ENCODE data around the gene NELFCD.
"Not testable (repeated sequence)": the region's sequence is repeated elsewhere in the genome, so short reads cannot be mapped to it uniquely, and the experiment has no call there.

The NELFCD gene

DNA sequence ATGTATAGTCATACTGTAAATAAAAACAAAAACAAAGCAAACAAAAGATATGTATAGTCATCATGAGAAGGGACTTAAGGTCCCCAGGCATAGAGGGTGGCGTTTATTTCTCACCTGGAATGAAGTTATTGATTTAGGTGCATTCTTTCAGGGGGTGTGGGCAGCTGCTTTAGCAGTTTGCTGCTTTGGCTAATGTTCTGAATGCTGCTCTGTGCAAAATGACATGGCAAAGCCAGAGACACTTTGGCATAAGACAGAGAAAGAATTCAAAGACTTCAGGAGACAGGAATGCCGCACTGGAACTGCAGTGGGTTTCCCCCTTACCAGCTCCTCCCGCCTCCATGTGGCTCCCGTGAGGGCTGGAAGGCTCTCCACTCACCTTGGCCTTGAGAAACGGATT lies 36.4 kb upstream of the NELFCD start:
- TF ChIP-seq POLR2AphosphoS5 (IDR thresholded peaks at IDR 0.05; ENCODE audit: low read depth) (no peak), SPI1 (IDR thresholded peaks at IDR 0.05; ENCODE audit: borderline replicate concordance, low read depth) (no peak), GABPA (IDR thresholded peaks at IDR 0.05; ENCODE audit: low read depth) (no peak)
- TF ChIP-seq, protein P1, sequence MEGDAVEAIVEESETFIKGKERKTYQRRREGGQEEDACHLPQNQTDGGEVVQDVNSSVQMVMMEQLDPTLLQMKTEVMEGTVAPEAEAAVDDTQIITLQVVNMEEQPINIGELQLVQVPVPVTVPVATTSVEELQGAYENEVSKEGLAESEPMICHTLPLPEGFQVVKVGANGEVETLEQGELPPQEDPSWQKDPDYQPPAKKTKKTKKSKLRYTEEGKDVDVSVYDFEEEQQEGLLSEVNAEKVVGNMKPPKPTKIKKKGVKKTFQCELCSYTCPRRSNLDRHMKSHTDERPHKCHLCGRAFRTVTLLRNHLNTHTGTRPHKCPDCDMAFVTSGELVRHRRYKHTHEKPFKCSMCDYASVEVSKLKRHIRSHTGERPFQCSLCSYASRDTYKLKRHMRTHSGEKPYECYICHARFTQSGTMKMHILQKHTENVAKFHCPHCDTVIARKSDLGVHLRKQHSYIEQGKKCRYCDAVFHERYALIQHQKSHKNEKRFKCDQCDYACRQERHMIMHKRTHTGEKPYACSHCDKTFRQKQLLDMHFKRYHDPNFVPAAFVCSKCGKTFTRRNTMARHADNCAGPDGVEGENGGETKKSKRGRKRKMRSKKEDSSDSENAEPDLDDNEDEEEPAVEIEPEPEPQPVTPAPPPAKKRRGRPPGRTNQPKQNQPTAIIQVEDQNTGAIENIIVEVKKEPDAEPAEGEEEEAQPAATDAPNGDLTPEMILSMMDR (IDR thresholded peaks at IDR 0.05; ENCODE audit: insufficient read depth, low read length), result no peak
- TF ChIP-seq, protein P2, sequence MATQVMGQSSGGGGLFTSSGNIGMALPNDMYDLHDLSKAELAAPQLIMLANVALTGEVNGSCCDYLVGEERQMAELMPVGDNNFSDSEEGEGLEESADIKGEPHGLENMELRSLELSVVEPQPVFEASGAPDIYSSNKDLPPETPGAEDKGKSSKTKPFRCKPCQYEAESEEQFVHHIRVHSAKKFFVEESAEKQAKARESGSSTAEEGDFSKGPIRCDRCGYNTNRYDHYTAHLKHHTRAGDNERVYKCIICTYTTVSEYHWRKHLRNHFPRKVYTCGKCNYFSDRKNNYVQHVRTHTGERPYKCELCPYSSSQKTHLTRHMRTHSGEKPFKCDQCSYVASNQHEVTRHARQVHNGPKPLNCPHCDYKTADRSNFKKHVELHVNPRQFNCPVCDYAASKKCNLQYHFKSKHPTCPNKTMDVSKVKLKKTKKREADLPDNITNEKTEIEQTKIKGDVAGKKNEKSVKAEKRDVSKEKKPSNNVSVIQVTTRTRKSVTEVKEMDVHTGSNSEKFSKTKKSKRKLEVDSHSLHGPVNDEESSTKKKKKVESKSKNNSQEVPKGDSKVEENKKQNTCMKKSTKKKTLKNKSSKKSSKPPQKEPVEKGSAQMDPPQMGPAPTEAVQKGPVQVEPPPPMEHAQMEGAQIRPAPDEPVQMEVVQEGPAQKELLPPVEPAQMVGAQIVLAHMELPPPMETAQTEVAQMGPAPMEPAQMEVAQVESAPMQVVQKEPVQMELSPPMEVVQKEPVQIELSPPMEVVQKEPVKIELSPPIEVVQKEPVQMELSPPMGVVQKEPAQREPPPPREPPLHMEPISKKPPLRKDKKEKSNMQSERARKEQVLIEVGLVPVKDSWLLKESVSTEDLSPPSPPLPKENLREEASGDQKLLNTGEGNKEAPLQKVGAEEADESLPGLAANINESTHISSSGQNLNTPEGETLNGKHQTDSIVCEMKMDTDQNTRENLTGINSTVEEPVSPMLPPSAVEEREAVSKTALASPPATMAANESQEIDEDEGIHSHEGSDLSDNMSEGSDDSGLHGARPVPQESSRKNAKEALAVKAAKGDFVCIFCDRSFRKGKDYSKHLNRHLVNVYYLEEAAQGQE (IDR thresholded peaks at IDR 0.05; ENCODE audit: insufficient replicate concordance, low read depth), result no peak
- Histone ChIP-seq H3K27ac (replicated peaks) (no peak overlapping the region), H3K27me3 (ENCODE audit: insufficient read depth, poor library complexity, severe bottlenecking) (no peaks in the 10 kb centered on the region), H3K4me3 (replicated peaks; ENCODE audit: insufficient read depth, low read length) (no peak overlapping the region)
- DNase-seq (ENCODE audit: low read depth in 1 of 2, low spot score in 1 of 2), result no peak

GRCh38 chr20:58945965-58946631 lies 35.0 kb upstream of the NELFCD start:
- Histone ChIP-seq H3K4me3 (replicated peaks; ENCODE audit: insufficient read depth, low read length) (no peak overlapping the region), H3K27me3 (ENCODE audit: insufficient read depth, poor library complexity, severe bottlenecking) (no peaks in the 10 kb centered on the region), H3K27ac (replicated peaks) (no peak overlapping the region)
- TF ChIP-seq, protein P2 (IDR thresholded peaks at IDR 0.05; ENCODE audit: insufficient replicate concordance, low read depth), result no peak
- TF ChIP-seq, protein P1 (IDR thresholded peaks at IDR 0.05; ENCODE audit: insufficient read depth, low read length), result no peak
- 0 out of 2 replicates have a peak, but pooled peaks have one; percentile 13 for TF ChIP-seq SPI1 (IDR thresholded peaks at IDR 0.05; ENCODE audit: borderline replicate concordance, low read depth)
- TF ChIP-seq GABPA (IDR thresholded peaks at IDR 0.05; ENCODE audit: low read depth), result no peak
- DNase-seq (ENCODE audit: low read depth in 1 of 2, low spot score in 1 of 2), result peak in 1 of 2 experiments; percentile 17

DNA sequence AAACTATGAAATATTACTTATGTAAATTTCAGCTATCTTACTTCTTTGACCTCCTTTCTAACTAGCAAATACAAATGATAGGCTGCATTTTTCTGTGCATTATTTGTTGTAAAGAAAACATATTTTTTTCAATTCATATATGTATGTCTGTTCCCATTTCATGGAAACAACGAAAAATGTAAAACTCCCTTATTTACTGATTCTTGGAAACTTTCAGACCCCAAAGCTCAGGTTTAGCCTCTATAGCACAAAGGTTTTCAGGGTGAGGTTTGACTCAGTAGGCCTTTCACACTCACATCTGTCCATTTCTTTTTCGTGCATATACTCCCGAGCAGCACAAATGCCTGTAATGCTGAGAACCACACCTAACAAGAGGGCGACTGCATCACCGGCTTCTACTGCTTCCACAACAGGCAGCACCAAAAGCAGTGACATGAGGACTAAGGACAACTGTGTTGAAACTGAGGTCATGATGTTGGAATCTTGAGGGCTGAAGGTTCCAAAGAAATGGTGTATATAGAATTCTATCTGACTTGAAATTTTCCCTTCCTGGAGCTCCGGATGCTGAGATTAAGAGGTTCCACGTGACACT lies 33.2 kb upstream of the NELFCD start:
- H3K4me3 ChIP-seq (replicated peaks; ENCODE audit: insufficient read depth, low read length); H3K27ac ChIP-seq (replicated peaks); DNase-seq (ENCODE audit: low read depth in 1 of 2, low spot score in 1 of 2); H3K27me3 ChIP-seq (ENCODE audit: insufficient read depth, poor library complexity, severe bottlenecking): not testable (repeated sequence)

DNA sequence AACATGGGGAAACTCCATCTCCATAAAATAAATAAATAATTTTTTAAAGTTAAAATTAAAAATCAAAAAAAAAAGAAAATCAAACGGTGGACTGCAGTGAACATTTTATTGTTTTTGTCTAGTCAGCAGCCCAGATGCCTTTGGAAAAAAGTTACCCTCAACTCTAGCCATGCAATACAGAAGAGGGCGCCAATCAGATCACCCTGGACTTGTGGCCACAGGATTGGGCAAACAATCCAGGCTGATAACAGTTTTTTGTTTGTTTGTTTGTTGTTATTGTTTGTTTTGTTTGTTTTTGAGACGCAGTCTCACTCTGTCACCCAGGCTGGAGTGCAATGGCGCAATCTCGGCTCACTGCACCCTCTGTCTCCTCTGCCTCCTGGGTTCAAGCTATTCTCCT lies 30.5 kb upstream of the NELFCD start:
- Histone ChIP-seq H3K27ac (replicated peaks) (no peak overlapping the region), H3K4me3 (replicated peaks; ENCODE audit: insufficient read depth, low read length) (no peak overlapping the region), H3K27me3 (ENCODE audit: insufficient read depth, poor library complexity, severe bottlenecking) (no peaks in the 10 kb centered on the region)
- TF ChIP-seq SPI1 (IDR thresholded peaks at IDR 0.05; ENCODE audit: borderline replicate concordance, low read depth), result no peak
- TF ChIP-seq, protein P2 (IDR thresholded peaks at IDR 0.05; ENCODE audit: insufficient replicate concordance, low read depth), result no peak
- no peak for TF ChIP-seq GABPA (IDR thresholded peaks at IDR 0.05; ENCODE audit: low read depth)
- no peak for TF ChIP-seq POLR2AphosphoS5 (IDR thresholded peaks at IDR 0.05; ENCODE audit: low read depth)
- TF ChIP-seq, protein P1 (IDR thresholded peaks at IDR 0.05; ENCODE audit: insufficient read depth, low read length), result no peak
- no peak for DNase-seq (ENCODE audit: low read depth in 1 of 2, low spot score in 1 of 2)
